DND-41 (cell line): Measurements from ENCODE around the gene CARD18.

ENCODE experiments used
- ATAC-seq: fragments of 200-7000 bp; cut with Tn5 transposase; 3 replicates; pipeline ENCODE4 v1.9.1; 2021; ENCODE audit warnings: low read depth; ENCODE audit not compliant: insufficient read depth
- DNase-seq: peaks from one replicate; pipeline ENCODE4 v3.0.0-alpha.2; 2020
- H2AFZ ChIP-seq: 2 replicates; pipeline ENCODE4 v1.6.0; 2012; ENCODE audit warnings: low read depth, low read length
- H3K27ac ChIP-seq: 2 replicates; pipeline ENCODE4 v1.5.1; 2012; ENCODE audit warnings: low read length, inconsistent platforms
- H3K27me3 ChIP-seq: fragments of 200-600 bp; sonication (generic); 2 replicates; pipeline ENCODE4 v1.6.0; 2012; ENCODE audit warnings: low read length, mild to moderate bottlenecking, inconsistent platforms; ENCODE audit not compliant: insufficient read depth, poor library complexity
- H3K36me3 ChIP-seq: 2 replicates; pipeline ENCODE4 v1.5.1; 2012; ENCODE audit warnings: low read length, inconsistent platforms; ENCODE audit not compliant: insufficient read depth
- H3K4me1 ChIP-seq: 2 replicates; pipeline ENCODE4 v1.5.1; 2012; ENCODE audit warnings: mild to moderate bottlenecking, low read length; ENCODE audit not compliant: insufficient read depth
- H3K4me2 ChIP-seq: 2 replicates; pipeline ENCODE4 v1.6.0; 2012; ENCODE audit warnings: mild to moderate bottlenecking, moderate library complexity, low read length, inconsistent platforms; ENCODE audit not compliant: insufficient read depth
- H3K4me3 ChIP-seq, 2 experiments: fragments of 200-600 bp in 1 of 2; shearing (Covaris generic) in 1 of 2; 2 replicates each; pipeline ENCODE4 v1.5.1; 2012 to 2016; ENCODE audit warnings: inconsistent platforms in 2 of 2, low read length in 2 of 2, mild to moderate bottlenecking in 2 of 2, low read depth in 1 of 2, moderate library complexity in 1 of 2
- H3K79me2 ChIP-seq: 2 replicates; pipeline ENCODE4 v1.6.0; 2012; ENCODE audit warnings: low read length, inconsistent platforms; ENCODE audit not compliant: insufficient read depth
- H3K9ac ChIP-seq: 2 replicates; pipeline ENCODE4 v1.6.0; 2012; ENCODE audit warnings: low read depth, mild to moderate bottlenecking, inconsistent platforms, low read length, moderate library complexity
- H3K9me3 ChIP-seq: 2 replicates; pipeline ENCODE4 v1.5.1; 2012; ENCODE audit warnings: low read length, moderate library complexity, mild to moderate bottlenecking, inconsistent platforms; ENCODE audit not compliant: insufficient read depth, severe bottlenecking
- H4K20me1 ChIP-seq: 2 replicates; pipeline ENCODE4 v1.6.0; 2012; ENCODE audit warnings: low read length; ENCODE audit not compliant: insufficient read depth
- EZH2 ChIP-seq: IDR thresholded peaks from 3 replicates; pipeline ENCODE4 v1.6.1; 2012; ENCODE audit warnings: borderline replicate concordance, low read depth, mild to moderate bottlenecking, moderate library complexity, low read length, inconsistent platforms; ENCODE audit not compliant: severe bottlenecking
- TF ChIP-seq, protein P1 (sequence below): IDR thresholded peaks from 2 replicates; pipeline ENCODE4 v1.5.1; 2012; ENCODE audit warnings: borderline replicate concordance, low read length, moderate library complexity, mild to moderate bottlenecking; ENCODE audit not compliant: poor library complexity, severe bottlenecking; ENCODE audit errors: extremely low read depth

Gene CARD18

DNA sequence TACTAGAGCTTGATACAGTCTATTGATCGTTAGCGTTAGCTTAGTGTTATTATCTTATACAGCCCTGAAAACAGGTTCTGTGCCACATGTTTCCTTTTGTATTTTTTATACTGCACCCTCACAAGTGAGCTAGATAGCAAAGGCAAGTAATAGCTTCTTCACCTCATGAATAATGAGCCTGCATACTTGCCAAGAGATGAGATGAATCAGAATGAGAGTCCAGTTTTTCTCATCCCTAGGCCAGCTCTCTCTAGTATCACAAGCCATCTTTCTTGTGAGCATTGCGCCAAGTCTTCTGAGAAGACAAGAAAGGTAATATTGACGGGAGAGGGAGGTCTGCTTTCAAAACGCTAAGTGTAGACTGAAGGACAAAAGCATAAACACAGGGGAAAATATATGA is 8.7 kb upstream of the CARD18 start:
- no peak overlapping the region for H3K27ac ChIP-seq
- H3K36me3 ChIP-seq, result no peaks in the 10 kb centered on the region
- H3K4me1 ChIP-seq, result no peaks in the 10 kb centered on the region
- peak overlapping the region; percentile 15; the same call in 1 of the 2 replicates for H2AFZ ChIP-seq
- no peak for DNase-seq
- no peaks in the 10 kb centered on the region for H3K9me3 ChIP-seq
- no peak overlapping the region for H3K4me2 ChIP-seq
- no peaks in the 10 kb centered on the region for H3K27me3 ChIP-seq
- H4K20me1 ChIP-seq, result no peaks in the 10 kb centered on the region
- H3K79me2 ChIP-seq, result no peaks in the 10 kb centered on the region
- TF ChIP-seq, protein P1, sequence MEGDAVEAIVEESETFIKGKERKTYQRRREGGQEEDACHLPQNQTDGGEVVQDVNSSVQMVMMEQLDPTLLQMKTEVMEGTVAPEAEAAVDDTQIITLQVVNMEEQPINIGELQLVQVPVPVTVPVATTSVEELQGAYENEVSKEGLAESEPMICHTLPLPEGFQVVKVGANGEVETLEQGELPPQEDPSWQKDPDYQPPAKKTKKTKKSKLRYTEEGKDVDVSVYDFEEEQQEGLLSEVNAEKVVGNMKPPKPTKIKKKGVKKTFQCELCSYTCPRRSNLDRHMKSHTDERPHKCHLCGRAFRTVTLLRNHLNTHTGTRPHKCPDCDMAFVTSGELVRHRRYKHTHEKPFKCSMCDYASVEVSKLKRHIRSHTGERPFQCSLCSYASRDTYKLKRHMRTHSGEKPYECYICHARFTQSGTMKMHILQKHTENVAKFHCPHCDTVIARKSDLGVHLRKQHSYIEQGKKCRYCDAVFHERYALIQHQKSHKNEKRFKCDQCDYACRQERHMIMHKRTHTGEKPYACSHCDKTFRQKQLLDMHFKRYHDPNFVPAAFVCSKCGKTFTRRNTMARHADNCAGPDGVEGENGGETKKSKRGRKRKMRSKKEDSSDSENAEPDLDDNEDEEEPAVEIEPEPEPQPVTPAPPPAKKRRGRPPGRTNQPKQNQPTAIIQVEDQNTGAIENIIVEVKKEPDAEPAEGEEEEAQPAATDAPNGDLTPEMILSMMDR, result no peak
- no peak for TF ChIP-seq EZH2
- H3K9ac ChIP-seq, result no peak overlapping the region
- H3K4me3 ChIP-seq, result no peak overlapping the region
- no peak for ATAC-seq

DNA sequence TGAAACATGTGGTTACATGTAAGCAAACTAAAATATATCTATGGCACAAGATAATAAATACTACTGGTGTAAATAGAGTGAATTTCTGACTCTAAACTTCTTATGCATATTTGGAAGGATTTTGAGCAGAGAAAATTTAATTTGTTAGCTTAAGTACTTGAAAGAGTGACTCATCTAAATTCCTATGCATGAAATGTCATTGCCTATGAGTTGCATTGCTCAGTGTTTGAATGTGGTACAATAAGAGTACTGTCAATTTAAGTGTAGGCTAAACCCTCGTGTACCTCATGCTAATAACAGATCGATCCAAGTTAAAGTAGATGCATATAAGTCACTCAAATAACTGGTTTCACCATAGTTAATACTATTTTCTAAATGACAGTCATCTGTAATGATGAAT is 5.3 kb upstream of the CARD18 start:
- Histone ChIP-seq H3K4me2 (no peak overlapping the region), H3K9ac (no peak overlapping the region), H2AFZ (no peak overlapping the region), H3K27me3 (no peaks in the 10 kb centered on the region), H3K36me3 (no peaks in the 10 kb centered on the region), H3K4me3 (no peak overlapping the region), H4K20me1 (no peaks in the 10 kb centered on the region), H3K27ac (no peak overlapping the region), H3K9me3 (no peaks in the 10 kb centered on the region), H3K4me1 (no peaks in the 10 kb centered on the region), H3K79me2 (no peaks in the 10 kb centered on the region)
- DNase-seq (no peak), ATAC-seq (no peak)
- TF ChIP-seq, protein P1, result no peak
- TF ChIP-seq EZH2, result no peak

GRCh38 chr11:105142167-105142566 is 2.6 kb upstream of the CARD18 start:
- Histone ChIP-seq H3K27me3 (no peaks in the 10 kb centered on the region), H3K79me2 (no peaks in the 10 kb centered on the region), H3K9ac (no peak overlapping the region), H3K4me1 (no peaks in the 10 kb centered on the region), H3K4me2 (no peak overlapping the region), H3K27ac (no peak overlapping the region), H3K4me3 (no peak overlapping the region), H3K9me3 (no peaks in the 10 kb centered on the region), H4K20me1 (no peaks in the 10 kb centered on the region), H2AFZ (no peak overlapping the region), H3K36me3 (no peaks in the 10 kb centered on the region)
- TF ChIP-seq, protein P1, result no peak
- TF ChIP-seq EZH2, result no peak
- ATAC-seq (no peak), DNase-seq (no peak)

- H3K27me3 ChIP-seq, result no peaks in the 10 kb centered on the region
- H3K4me3 ChIP-seq, result no peak overlapping the region
- ATAC-seq, result no peak
- no peaks in the 10 kb centered on the region for H4K20me1 ChIP-seq
- H3K36me3 ChIP-seq, result no peaks in the 10 kb centered on the region
- no peak overlapping the region for H2AFZ ChIP-seq
- no peak overlapping the region for H3K9ac ChIP-seq
- H3K4me2 ChIP-seq, result no peak overlapping the region
- no peak for TF ChIP-seq EZH2
- TF ChIP-seq, protein P1, result no peak
- DNase-seq, result no peak
- H3K27ac ChIP-seq, result no peak overlapping the region
- no peaks in the 10 kb centered on the region for H3K9me3 ChIP-seq
- no peaks in the 10 kb centered on the region for H3K79me2 ChIP-seq
- no peaks in the 10 kb centered on the region for H3K4me1 ChIP-seq
Observed at GRCh38 chr11:105137286-105137685, 2.3 kb downstream of the CARD18 start.
